HFF-Myc (cell line): ENCODE measurements around the gene BCL2L14.

Experiments
- DNase-seq: peaks from one replicate; pipeline ENCODE4 v3.0.0-alpha.2; 2011; ENCODE audit warnings: low read depth; ENCODE audit errors: extremely low read depth
- H3K4me3 ChIP-seq: replicated peaks from 2 replicates; pipeline ENCODE4 v1.5.1; 2011; ENCODE audit warnings: low read depth, mild to moderate bottlenecking, control low read depth, low read length
- TF ChIP-seq, protein P1 (sequence below): IDR thresholded peaks from 2 replicates; pipeline ENCODE4 v1.5.1; 2012; ENCODE audit warnings: mild to moderate bottlenecking, low read depth, low read length, control low read depth; ENCODE audit errors: missing control alignments

The BCL2L14 gene

DNA sequence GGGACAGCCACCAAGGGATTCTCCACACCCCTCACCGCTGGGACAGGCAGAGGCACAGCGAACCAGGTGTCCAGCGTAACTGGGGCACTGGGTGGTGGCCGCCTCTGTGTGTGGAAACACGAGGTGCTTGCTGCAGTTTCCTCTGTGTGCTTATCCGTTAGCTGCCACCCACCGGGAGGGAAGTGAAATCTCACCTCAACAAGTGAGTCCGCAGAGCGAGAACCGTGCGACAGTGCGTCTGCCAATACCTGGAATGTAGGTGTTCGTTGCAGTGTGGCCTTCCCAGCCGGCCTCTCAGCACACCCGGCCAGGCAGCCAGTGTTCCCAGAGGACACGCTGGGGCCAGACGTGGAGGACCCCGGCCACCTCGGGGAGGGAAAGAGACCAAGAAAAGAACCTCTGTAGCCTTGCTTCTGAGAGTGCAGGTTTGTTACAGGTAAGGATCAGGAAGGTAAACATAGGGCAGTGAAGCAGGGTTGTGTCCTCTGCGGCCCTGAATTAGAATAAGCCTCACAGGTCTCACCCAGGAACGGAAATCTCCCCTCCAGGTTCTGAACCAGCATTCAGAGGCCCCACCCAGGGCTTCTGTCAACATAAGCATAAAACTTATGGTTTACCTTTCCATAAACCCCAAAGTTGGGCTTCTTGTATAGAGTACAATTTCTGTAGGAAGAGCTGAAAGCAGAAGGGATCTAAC lies 1.5 kb downstream of the BCL2L14 start:
- no peak for DNase-seq
- no peak overlapping the region for H3K4me3 ChIP-seq

DNA sequence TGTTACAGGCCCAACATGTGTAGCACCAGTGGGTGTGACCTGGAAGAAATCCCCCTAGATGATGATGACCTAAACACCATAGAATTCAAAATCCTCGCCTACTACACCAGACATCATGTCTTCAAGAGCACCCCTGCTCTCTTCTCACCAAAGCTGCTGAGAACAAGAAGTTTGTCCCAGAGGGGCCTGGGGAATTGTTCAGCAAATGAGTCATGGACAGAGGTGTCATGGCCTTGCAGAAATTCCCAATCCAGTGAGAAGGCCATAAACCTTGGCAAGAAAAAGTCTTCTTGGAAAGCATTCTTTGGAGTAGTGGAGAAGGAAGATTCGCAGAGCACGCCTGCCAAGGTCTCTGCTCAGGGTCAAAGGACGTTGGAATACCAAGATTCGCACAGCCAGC lies 8.6 kb downstream of the BCL2L14 start:
- no peak overlapping the region for H3K4me3 ChIP-seq
- TF ChIP-seq, protein P1, sequence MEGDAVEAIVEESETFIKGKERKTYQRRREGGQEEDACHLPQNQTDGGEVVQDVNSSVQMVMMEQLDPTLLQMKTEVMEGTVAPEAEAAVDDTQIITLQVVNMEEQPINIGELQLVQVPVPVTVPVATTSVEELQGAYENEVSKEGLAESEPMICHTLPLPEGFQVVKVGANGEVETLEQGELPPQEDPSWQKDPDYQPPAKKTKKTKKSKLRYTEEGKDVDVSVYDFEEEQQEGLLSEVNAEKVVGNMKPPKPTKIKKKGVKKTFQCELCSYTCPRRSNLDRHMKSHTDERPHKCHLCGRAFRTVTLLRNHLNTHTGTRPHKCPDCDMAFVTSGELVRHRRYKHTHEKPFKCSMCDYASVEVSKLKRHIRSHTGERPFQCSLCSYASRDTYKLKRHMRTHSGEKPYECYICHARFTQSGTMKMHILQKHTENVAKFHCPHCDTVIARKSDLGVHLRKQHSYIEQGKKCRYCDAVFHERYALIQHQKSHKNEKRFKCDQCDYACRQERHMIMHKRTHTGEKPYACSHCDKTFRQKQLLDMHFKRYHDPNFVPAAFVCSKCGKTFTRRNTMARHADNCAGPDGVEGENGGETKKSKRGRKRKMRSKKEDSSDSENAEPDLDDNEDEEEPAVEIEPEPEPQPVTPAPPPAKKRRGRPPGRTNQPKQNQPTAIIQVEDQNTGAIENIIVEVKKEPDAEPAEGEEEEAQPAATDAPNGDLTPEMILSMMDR: no peak
- DNase-seq: no peak

More for the DNA sequence above, 1.5 kb downstream of the BCL2L14 start:
- TF ChIP-seq, protein P1: no peak

- TF ChIP-seq, protein P1: no peak
- no peak overlapping the region for H3K4me3 ChIP-seq
- no peak for DNase-seq
Observed at GRCh38 chr12:12081836-12082497, 11.2 kb downstream of the BCL2L14 start.

DNA sequence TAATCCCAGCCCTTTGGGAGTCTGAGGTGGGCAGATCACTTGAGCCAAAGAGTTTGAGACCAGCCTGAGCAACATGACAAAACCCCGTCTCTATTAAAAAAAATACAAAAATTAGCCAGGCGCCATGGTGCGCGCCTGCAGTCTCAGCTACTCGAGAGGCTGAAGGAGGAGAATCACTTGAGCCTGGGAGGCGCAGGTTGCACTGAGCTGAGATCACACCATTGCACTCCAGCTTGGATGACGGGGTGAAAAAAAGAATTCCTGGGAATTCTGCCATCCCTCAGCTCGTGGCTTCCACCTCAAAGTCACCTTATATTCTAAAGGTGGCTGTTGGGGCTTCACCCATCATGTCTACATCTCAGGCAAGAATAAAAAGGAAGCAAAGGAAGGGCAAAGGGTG lies 12.9 kb downstream of the BCL2L14 start:
- no peak overlapping the region for H3K4me3 ChIP-seq
- DNase-seq: no peak
- TF ChIP-seq, protein P1: no peak

GRCh38 chr12:12086362-12086761 lies 15.6 kb downstream of the BCL2L14 start:
- TF ChIP-seq, protein P1: no peak
- no peak overlapping the region for H3K4me3 ChIP-seq
- DNase-seq: no peak

DNA sequence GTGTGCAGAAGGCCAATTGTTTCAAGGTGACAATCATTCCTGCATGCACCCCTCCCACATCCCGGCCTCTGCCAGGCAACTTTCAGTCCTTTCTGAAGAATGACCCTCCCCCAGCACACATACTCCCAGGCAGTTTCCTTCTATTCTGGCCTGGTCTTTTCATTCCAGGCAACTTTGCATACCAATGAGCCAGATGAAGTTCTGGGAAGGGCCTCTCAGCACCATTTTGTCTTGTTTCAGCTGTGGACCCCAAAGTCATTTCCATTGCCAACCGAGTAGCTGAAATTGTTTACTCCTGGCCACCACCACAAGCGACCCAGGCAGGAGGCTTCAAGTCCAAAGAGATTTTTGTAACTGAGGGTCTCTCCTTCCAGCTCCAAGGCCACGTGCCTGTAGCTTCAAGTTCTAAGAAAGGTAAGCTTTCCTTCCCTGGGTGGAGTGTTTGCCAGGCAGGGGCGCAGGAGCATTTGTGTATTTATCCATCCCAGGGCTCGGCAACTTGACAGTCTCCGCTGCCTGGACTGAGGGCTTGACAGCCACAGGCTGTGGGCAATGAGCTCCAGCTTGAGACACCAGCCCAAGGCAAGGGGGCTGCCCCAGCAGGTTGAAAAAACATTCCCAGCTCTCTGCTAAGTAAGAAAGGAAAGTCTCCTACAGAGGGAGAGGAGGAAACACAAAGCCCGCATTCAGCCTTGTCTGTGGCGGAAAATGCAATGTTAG lies 16.4 kb downstream of the BCL2L14 start:
- H3K4me3 ChIP-seq: no peak overlapping the region
- TF ChIP-seq, protein P1: no peak
- DNase-seq: no peak
